Activated naive CD4-positive, alpha-beta T cell treated with anti-CD3 and anti-CD28 coated beads for 36 hours (primary cell): Measurements from ENCODE around the gene MYH11. TPM values are rescaled to one million over a fixed set of nuclear protein-coding genes. Genes with fewer than 3 reads are reported as not detected.

Experiments
- CTCF ChIA-PET: fragments of 350-600 bp; sonication (Branson Sonifier 250); formaldehyde crosslinking; loops from one replicate; lab custom pipeline; 2021; ENCODE audit warnings: antibody characterized with exemption; lab: Charles Lee
- DNase-seq: peaks from one replicate; pipeline ENCODE4 v3.0.0-alpha.2; 2020
- H3K27ac Mint-ChIP-seq: one replicate; pipeline ENCODE4 v1.8.0; 2021; ENCODE audit warnings: mild to moderate bottlenecking, mixed read lengths
- H3K27me3 Mint-ChIP-seq: one replicate; pipeline ENCODE4 v1.8.0; 2021; ENCODE audit warnings: low read depth, mixed read lengths
- H3K36me3 Mint-ChIP-seq: one replicate; pipeline ENCODE4 v1.8.0; 2021; ENCODE audit warnings: low read depth, mixed read lengths
- H3K4me1 Mint-ChIP-seq: one replicate; pipeline ENCODE4 v1.8.0; 2021; ENCODE audit warnings: low read depth, mixed read lengths
- H3K4me3 Mint-ChIP-seq: one replicate; pipeline ENCODE4 v1.8.0; 2021; ENCODE audit warnings: mild to moderate bottlenecking, moderate library complexity, mixed read lengths
- H3K9me3 Mint-ChIP-seq: one replicate; pipeline ENCODE4 v1.8.0; 2021; ENCODE audit warnings: mixed read lengths
- intact Hi-C: fragments of 100-400 bp; cut with micrococcal nuclease; formaldehyde crosslinking; loops from one replicate; pipeline ENCODE4 v1.15.1; 2023
- total RNA-seq, 2 experiments: library from RNA; stranded (reverse); gene quantifications; one replicate each; pipeline ENCODE4 v1.2.3, GENCODE V29; 2021

Gene MYH11
- total RNA-seq, 2 experiments from 2014 or later = not detected

- Mint-ChIP-seq H3K27ac (no peak overlapping the region), H3K36me3 (no peaks in the 10 kb centered on the region), H3K9me3 (no peaks in the 10 kb centered on the region), H3K4me1 (no peaks in the 10 kb centered on the region), H3K27me3 (no peaks in the 10 kb centered on the region), H3K4me3 (no peak overlapping the region)
- CTCF ChIA-PET = no interaction called here
- intact Hi-C loops = no loop called here
- no peak for DNase-seq
These were observed 23.3 kb downstream of the MYH11 start for GRCh38 chr16:15833541-15833940.

GRCh38 chr16:15832241-15832640 is 24.6 kb downstream of the MYH11 start:
- Mint-ChIP-seq H3K27me3 (no peaks in the 10 kb centered on the region), H3K4me3 (no peak overlapping the region), H3K27ac (no peak overlapping the region), H3K9me3 (no peaks in the 10 kb centered on the region), H3K36me3 (no peaks in the 10 kb centered on the region), H3K4me1 (no peaks in the 10 kb centered on the region)
- DNase-seq = no peak
- intact Hi-C loops = no loop called here
- CTCF ChIA-PET = no interaction called here

DNA sequence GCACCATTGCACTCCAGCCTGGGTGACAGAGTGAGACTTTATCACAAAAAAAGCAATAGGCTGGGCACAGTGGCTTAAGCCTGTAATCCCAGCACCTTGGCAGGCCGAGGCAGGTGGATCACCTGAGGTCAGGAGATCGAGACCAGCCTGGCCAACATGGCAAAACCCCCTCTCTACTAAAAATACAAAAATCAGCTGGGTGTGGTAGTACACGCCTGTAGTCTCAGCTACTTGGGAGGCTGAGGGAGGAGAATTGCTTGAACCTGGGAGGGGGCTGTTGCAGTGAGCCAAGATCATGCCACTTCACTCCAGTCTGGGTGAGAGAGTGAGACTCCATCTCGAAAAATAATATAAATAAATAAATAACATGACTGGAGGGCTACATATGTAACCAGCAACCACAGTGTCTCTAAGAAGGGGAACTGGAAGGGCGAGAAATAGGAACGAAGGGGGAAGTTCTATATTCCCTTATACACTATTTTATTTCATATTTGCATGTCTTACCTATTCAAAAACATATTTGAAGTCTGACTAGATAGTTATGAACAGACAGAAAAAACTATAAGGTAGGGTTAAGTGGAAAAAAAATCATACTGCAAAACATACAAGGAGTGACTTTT is 25.9 kb downstream of the MYH11 start:
- intact Hi-C loops = no loop called here
- Mint-ChIP-seq H3K9me3 (no peaks in the 10 kb centered on the region), H3K4me3 (no peak overlapping the region), H3K4me1 (no peaks in the 10 kb centered on the region), H3K27ac (no peak overlapping the region), H3K36me3 (no peaks in the 10 kb centered on the region), H3K27me3 (no peaks in the 10 kb centered on the region)
- CTCF ChIA-PET = interaction anchor here (1.5 kb wide), 1 partner anchor 10 kb away, joined by 4 read pairs; no protein-coding TSS in a partner anchor
- DNase-seq = no peak

GRCh38 chr16:15829460-15829859 is 27.4 kb downstream of the MYH11 start:
- DNase-seq = no peak
- Mint-ChIP-seq H3K27ac (no peak overlapping the region), H3K4me3 (no peak overlapping the region), H3K36me3 (no peaks in the 10 kb centered on the region), H3K4me1 (no peaks in the 10 kb centered on the region), H3K9me3 (no peaks in the 10 kb centered on the region), H3K27me3 (no peaks in the 10 kb centered on the region)
- CTCF ChIA-PET = interaction anchor here (1.5 kb wide), 1 partner anchor 8 kb away, joined by 4 read pairs; no protein-coding TSS in a partner anchor
- intact Hi-C loops = no loop called here

DNA sequence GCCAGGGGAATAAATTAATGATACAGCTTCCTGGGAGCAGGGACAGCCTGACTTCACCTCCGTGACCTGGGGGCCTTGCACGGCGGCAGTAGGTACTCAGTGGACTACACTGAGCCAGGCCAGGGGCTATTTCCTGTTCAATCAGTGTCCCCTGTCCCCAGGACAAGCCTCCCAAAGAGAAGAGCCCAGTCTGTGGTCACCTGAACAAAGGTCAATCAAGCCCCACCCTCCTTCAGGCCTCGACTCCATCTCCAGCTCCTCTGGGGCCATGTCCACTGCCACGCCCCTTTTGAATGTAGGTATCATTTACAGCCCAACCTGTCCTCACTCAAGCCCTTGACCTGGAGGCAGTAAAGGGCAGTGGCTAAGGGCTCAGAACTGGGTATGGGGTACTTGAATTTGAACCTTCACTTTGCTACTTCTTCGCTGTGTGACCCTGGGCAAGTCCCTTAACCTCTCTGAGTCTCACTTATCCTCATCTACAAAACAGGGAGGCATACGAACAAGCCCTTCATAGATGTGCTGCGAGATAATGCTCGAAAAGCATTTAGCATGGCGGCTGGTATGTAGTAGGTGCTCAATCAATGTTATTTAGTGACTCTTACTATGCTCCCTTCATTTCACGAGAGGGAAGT is 29.0 kb downstream of the MYH11 start:
- CTCF ChIA-PET = no interaction called here
- no peaks in the 10 kb centered on the region for H3K4me1 Mint-ChIP-seq
- H3K27ac Mint-ChIP-seq = no peak overlapping the region
- DNase-seq = no peak
- intact Hi-C loops = no loop called here
- H3K36me3 Mint-ChIP-seq = no peaks in the 10 kb centered on the region
- H3K9me3 Mint-ChIP-seq = no peaks in the 10 kb centered on the region
- H3K4me3 Mint-ChIP-seq = no peak overlapping the region
- H3K27me3 Mint-ChIP-seq = no peaks in the 10 kb centered on the region

DNA sequence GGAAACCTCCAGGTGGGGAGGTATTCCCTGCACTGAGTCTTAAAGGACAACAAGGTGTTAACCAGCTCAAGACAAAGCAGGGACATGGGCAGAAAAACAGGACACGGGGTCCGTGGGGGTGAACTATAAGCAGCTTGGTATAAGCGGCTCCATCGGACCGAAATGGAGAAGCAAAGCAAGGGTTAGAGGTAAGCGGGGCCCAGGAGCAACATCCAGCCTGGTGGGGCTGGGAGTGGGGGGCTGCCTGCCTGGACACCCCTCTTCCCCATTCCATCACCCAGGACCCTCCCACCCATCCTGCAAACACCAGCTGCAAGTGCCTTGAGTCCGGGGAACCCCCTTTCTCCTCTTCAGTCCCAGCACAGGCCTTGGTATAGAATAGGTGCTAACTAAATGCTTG is 29.5 kb downstream of the MYH11 start:
- CTCF ChIA-PET = no interaction called here
- DNase-seq = no peak
- H3K27me3 Mint-ChIP-seq = no peaks in the 10 kb centered on the region
- intact Hi-C loops = no loop called here
- no peaks in the 10 kb centered on the region for H3K4me1 Mint-ChIP-seq
- H3K9me3 Mint-ChIP-seq = no peaks in the 10 kb centered on the region
- H3K27ac Mint-ChIP-seq = no peak overlapping the region
- H3K4me3 Mint-ChIP-seq = no peak overlapping the region
- no peaks in the 10 kb centered on the region for H3K36me3 Mint-ChIP-seq

GRCh38 chr16:15825750-15826305 is 31.0 kb downstream of the MYH11 start:
- no peaks in the 10 kb centered on the region for H3K9me3 Mint-ChIP-seq
- CTCF ChIA-PET = interaction anchor here (0.6 kb wide), 1 partner anchor 67 kb away, joined by 5 read pairs; no protein-coding TSS in a partner anchor

DNA sequence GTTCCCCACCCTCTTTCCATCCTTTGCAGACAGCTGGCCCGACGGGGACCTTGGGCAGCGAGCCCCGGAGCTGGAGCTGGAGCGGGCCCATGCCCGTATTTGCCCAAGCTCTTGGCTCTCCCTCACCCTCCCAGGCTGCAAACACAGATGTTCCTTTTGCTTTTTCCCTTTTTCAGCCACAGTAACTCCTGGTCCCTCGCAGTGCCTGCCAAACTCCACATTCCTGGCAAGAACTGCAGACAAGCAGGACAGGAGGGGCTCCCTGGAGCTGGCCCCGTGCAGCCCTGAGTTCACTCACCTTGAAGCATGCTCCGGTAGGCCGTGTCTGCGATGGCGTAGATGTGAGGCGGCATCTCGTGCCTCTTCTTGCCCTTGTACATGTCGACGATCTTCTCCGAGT is 33.9 kb downstream of the MYH11 start:
- CTCF ChIA-PET = interaction anchor here (0.6 to 2.8 kb wide), 6 partner anchors 10 to 159 kb away, joined by 3 to 9 read pairs (median 3); no protein-coding TSS in a partner anchor
- no peaks in the 10 kb centered on the region for H3K4me1 Mint-ChIP-seq
- H3K27me3 Mint-ChIP-seq = no peaks in the 10 kb centered on the region
- no peak overlapping the region for H3K4me3 Mint-ChIP-seq
- no peak overlapping the region for H3K27ac Mint-ChIP-seq
- intact Hi-C loops = loop anchor here (1.0 to 2.0 kb wide), 2 partner anchors 56 to 304 kb away; no protein-coding TSS in a partner anchor
- no peaks in the 10 kb centered on the region for H3K9me3 Mint-ChIP-seq
- DNase-seq = no peak
- H3K36me3 Mint-ChIP-seq = no peaks in the 10 kb centered on the region

More at GRCh38 chr16:15825750-15826305, 31.0 kb downstream of the MYH11 start:
- Mint-ChIP-seq H3K36me3 (no peaks in the 10 kb centered on the region), H3K4me1 (no peaks in the 10 kb centered on the region), H3K4me3 (no peak overlapping the region), H3K27ac (no peak overlapping the region), H3K27me3 (no peaks in the 10 kb centered on the region)
- no peak for DNase-seq
- intact Hi-C loops = no loop called here

DNA sequence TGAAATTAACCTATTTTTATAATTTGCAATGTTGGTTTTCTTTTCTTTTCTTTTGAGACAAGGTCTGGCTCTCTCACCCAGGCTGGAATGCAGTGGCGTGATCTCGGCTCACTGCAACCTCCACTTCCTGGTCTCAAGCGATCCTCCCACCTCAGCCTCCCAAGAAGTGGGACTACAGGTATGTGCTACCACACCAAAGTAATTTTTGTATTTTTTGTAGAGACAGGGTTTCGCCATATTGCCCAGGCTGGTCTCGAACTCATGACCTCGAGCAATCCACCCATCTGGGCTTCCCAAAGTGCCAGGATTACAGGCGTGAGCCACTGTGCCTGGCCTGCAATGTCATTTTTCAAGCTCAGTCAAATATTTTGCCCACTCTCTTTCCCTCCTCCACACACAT is 36.0 kb downstream of the MYH11 start:
- no peak for DNase-seq
- no peaks in the 10 kb centered on the region for H3K27me3 Mint-ChIP-seq
- H3K4me3 Mint-ChIP-seq = no peak overlapping the region
- H3K4me1 Mint-ChIP-seq = no peaks in the 10 kb centered on the region
- CTCF ChIA-PET = interaction anchor here (0.6 to 2.8 kb wide), 9 partner anchors 8 to 55 kb away, joined by 3 to 9 read pairs (median 4); no protein-coding TSS in a partner anchor
- no peak overlapping the region for H3K27ac Mint-ChIP-seq
- H3K9me3 Mint-ChIP-seq = peaks cover 9% of the 10 kb centered on the region
- intact Hi-C loops = no loop called here
- peaks cover 2% of the 10 kb centered on the region for H3K36me3 Mint-ChIP-seq

DNA sequence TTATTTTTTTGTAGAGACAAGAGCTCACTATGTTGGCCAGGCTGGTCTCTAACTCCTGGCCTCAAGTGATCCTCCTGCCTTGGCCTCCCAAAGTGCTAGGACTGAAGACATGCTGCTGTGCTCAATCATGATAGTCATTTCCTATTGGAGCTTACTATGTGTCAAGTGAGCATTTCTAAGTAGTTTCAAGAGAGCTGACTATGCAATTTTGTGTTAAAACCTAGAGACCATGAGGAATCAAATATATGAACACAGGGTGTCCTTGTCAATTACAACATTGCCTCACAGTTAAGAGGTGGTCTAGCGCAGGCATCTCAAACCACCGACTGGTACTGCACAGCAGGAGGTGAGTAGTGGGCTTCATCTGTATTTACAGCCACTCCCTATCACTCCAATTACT is 37.8 kb downstream of the MYH11 start:
- CTCF ChIA-PET = interaction anchor here (0.6 to 1.1 kb wide), 2 partner anchors 10 to 309 kb away, joined by 3 to 5 read pairs; no protein-coding TSS in a partner anchor
- DNase-seq = no peak
- Mint-ChIP-seq H3K36me3 (peaks cover 2% of the 10 kb centered on the region), H3K9me3 (peaks cover 14% of the 10 kb centered on the region), H3K4me1 (no peaks in the 10 kb centered on the region), H3K4me3 (no peak overlapping the region), H3K27ac (no peak overlapping the region), H3K27me3 (no peaks in the 10 kb centered on the region)
- intact Hi-C loops = no loop called here

- no peak for DNase-seq
- intact Hi-C loops = no loop called here
- Mint-ChIP-seq H3K27ac (no peak overlapping the region), H3K4me3 (no peak overlapping the region), H3K27me3 (no peaks in the 10 kb centered on the region), H3K4me1 (no peaks in the 10 kb centered on the region), H3K36me3 (peaks cover 2% of the 10 kb centered on the region), H3K9me3 (peaks cover 14% of the 10 kb centered on the region)
- CTCF ChIA-PET = interaction anchor here (0.8 kb wide), 1 partner anchor 35 kb away, joined by 4 read pairs; no protein-coding TSS in a partner anchor
These were observed 39.4 kb downstream of the MYH11 start for GRCh38 chr16:15817446-15817845.

DNA sequence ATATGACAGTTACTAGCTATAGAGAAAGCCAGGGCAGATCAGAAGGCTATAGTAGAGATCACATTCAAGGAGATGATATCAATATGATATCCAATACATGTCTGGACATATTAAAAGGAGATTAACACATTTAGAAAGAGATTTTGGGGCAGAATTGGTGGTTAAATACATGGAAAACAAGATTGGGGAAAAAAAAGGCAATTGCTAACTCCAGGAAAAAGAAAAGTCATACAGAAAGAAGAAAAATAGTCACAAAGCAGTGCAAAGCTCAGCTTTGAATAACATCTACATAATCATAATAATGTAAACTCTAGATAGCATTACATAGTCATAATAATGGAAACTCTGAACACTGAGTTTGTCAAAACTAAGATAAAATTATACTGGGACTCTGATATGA is 40.6 kb downstream of the MYH11 start:
- Mint-ChIP-seq H3K4me3 (no peak overlapping the region), H3K36me3 (peaks cover 2% of the 10 kb centered on the region), H3K4me1 (no peaks in the 10 kb centered on the region), H3K27me3 (peaks cover 4% of the 10 kb centered on the region), H3K9me3 (peaks cover 14% of the 10 kb centered on the region), H3K27ac (no peak overlapping the region)
- DNase-seq = no peak
- intact Hi-C loops = no loop called here
- CTCF ChIA-PET = interaction anchor here (0.5 to 1.4 kb wide), 2 partner anchors 33 to 110 kb away, joined by 3 to 6 read pairs; no protein-coding TSS in a partner anchor
